Fibroblast of skin of scalp (primary cell): ENCODE data around the gene SLC35F4.
"Not testable (repeated sequence)": the region's sequence is repeated elsewhere in the genome, so short reads cannot be mapped to it uniquely, and the experiment has no call there.

Source experiments
- DNase-seq: peaks from one replicate; pipeline ENCODE4 v3.0.0-alpha.2; 2013

SLC35F4 gene

DNA sequence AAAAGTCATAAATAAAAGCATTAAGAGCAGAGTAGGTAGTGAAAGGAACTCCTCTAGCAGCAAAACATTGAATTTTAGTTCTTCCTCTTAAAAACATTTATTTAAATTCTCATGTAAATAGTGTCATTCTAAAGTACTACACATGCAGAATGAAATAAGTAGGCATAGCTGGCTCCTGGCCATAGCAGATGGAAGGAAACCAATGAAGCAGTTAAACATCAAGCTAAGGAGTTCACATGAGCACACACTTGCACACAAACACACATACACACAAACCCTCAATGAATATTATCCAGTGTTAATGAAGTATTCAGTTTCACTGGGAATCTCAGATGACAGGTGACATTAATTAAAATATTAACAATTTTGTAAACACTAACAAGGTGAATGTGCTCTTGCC, 69.3 kb downstream of the SLC35F4 start:
- no peak for DNase-seq

- DNase-seq, result peak; percentile 4
Observed at GRCh38 chr14:57785058-57785457, 80.8 kb downstream of the SLC35F4 start.

DNA sequence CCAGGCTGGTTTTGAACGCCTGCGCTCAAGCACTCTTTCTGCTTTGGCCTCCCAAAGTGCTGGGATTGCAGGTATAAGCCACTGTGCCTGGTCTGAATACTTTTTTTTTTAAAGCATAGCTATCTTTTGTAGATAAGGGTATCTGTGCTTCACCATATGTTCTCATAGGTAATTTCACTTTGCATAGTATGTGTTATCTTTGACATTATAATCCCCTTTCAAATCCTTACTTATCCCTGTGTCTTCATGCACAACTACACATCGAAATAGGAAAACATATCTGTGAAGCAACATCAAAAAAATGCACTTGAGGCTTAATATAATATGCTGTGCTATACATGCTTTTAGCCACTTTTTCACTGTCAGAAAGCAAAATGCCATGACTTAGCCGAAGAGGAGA, 94.1 kb downstream of the SLC35F4 start:
- DNase-seq, result no peak

DNA sequence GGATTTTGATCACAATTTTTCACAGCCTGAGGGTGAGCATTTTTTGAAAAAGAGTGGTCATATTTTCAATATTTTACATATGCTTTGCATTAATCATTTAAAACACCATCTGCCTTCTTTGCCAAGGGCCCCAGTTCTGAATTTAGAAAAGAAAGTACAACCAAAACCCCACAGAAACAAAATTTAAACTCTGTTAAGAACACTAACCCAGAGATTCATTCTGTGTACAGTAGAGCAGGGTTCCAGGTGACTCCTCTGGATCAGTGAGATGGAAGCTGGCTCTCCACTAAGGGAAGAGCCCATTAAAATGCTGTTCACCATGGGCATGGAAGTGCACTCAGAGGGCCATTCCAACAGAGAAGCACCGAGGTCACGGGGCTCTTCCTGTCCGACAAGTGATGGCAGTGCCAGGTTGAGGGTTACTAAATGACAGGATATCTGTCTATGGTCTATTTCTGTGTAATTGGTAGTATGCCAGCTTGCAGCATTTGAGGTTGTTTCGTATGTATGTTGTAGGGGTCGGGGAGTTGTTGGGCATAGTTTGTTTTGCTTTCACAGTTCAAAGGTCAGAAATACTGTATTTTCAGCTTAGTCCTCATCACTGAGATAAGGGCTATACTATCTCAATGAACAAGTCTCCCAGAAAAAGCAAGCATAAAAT, 95.9 kb downstream of the SLC35F4 start:
- no peak for DNase-seq

DNA sequence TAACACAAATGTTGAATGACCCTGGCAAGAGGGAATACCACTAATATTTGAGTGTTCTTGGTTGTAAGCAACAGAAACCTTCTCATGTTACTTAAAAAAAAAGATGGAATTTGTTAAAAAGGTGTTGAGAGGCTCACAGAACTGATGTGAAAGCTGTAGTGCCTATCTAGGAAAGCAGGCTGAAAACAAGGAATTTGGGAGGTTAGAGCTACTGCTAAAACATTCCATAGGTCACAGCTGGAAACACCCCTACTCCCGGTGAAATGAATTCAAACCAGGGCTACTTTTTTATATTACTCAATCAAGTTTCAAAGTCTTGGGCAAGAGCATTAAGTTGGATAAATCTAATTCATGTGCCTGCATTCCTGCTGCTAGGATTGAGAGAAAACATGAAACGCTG, 104.1 kb downstream of the SLC35F4 start:
- DNase-seq, result no peak

- no peak for DNase-seq
Observed at GRCh38 chr14:57760896-57761295, 105.0 kb downstream of the SLC35F4 start.

DNA sequence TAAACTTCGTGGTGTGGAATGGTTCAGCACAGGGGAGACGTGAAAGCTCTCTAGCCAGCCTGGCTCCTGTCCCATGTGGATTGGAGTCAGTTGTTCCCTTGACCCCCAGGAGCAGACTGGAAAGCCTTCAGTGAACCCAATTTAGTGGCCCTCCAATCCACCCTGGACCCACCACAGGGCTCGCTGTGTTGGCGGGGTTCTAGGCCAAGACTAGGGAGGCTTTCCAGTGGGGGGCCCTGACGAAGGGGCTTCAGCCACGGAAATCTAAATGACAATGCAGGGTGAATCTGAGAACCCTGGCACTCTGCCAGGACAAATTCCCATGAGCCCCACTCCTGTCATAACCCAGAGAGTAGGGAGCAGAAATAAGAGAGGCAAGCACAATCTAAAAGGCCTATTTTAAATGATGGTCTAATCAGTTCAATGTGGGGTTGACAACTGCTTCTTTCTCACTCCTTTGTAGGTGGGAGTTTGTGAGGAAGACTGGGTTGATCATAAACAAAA, 110.8 kb downstream of the SLC35F4 start:
- DNase-seq, result no peak

- no peak for DNase-seq
Observed at GRCh38 chr14:57754527-57754926, 111.4 kb downstream of the SLC35F4 start.

DNA sequence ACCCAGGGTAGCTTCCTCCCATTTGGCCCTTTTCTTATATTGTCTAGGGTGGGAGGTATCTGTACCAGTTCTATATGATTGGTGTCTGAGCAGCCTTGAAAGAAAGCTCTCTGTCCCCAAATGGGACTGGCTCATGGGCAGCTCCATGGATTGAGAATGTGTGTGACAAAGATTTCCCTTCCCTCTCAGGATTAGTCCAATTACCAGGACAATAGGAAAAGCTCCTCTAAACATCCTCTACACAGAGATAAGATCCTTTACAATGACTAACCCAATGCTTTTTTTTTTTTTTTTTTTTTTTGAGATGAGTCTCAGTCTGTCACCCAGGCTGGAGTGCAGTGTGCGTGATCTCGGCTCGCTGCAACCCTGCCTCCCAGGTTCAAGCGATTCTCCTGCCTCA, 112.1 kb downstream of the SLC35F4 start:
- DNase-seq, result no peak

DNA sequence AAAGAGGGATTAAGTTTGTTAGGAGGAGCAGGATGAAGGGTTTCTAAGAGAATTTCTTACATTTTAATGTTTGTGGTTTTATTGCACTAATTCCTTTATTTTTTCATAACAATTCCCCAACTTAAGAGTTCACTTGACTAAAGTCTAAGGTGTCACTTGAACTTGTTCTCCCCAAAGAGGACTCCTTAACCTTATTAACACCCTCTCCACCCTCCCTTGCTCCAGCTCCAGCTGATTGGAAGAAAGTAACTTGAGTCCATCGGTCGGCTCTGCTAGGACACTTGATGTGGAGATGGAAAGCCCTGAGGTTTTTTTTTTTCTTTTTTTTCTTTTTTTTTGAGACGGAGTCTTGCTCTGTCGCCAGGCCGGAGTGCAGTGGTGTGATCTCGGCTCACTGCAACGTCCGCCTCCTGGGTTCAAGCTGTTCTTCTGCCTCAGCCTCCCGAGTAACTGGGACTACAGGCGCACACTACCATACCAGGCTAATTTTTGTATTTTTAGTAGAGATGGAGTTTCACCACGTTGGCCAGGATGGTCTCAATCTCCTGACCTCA, 113.7 kb downstream of the SLC35F4 start:
- DNase-seq, result not testable (repeated sequence)

- no peak for DNase-seq
Observed at GRCh38 chr14:57751400-57751799, 114.5 kb downstream of the SLC35F4 start.

DNA sequence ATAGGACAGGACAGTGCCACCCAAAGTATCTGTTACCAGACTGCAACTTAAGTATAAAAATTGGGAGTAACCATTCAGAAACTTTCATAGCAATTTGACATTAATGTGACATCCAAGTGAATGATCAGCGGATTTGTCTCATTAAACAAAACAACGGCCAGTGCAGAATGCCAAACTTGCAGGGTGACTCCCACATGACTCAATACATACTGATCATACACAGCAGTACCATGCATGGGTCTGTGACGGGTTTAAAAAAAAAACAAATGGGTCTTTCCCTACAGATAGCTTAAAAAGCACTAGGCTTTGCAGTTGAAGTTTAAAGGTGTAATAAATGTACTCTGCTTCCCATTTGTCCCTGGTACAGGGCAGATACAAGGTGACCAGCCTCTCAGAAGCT, 116.6 kb downstream of the SLC35F4 start:
- peak; percentile 43 for DNase-seq

DNA sequence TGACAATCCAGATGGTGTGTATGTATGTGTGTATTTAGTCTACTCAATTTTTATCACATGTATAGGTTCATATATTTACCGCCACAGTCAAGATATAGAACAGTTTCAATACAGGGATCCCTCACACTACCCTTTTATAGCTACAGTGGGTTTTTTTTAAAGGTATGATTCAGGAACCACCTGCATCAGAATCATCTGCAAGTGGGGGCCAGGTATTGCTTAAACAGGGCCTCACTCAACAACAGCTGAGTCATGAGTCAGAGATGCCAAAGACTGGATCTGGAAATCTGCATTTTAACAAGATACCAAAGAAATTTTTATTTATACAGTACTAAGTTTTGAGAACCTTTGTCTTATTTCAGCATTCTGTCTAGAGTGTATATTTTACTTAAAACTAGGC, 117.6 kb downstream of the SLC35F4 start:
- DNase-seq, result no peak

DNA sequence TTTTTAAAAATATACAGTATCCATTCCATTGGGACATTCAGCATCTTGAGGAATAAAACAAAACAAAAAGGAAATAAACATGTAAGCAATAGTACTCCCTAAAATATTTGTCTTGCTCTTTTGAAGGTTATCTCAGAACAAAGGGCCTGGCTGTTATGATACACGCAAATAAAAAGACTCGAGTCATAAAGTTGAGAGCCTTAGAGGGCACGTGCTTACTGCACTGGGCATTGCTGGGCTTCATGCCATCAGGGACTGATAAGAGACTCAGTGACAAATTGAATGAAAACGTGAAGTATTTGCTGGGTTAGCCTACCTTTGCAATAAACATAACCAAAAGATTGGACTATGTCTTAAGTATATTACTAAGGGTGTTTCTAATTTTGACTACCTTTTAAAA, 118.9 kb downstream of the SLC35F4 start:
- no peak for DNase-seq

GRCh38 chr14:57746563-57746962, 119.3 kb downstream of the SLC35F4 start:
- DNase-seq, result no peak

DNA sequence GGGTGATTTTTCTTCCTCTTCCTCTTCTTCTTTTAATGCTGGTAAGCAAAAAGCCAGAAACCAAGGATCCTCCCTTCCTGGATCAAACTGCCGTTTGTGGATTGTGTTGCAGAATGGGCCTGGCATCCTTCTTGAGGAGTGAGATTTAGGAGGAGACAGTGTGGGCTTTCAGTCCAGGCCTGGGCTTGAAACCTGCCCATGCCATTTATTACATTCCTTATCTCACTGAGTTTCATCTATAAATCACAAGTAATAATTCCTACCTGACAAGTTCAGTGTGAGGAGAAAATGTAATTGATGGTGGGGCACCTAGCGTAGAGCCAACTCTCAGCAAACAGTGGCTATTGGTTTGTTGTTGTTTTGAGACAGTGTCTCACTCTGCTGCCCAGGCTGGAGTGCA, 126.4 kb downstream of the SLC35F4 start:
- DNase-seq, result no peak

- DNase-seq, result no peak
Observed at GRCh38 chr14:57737598-57737997, 128.3 kb downstream of the SLC35F4 start.

DNA sequence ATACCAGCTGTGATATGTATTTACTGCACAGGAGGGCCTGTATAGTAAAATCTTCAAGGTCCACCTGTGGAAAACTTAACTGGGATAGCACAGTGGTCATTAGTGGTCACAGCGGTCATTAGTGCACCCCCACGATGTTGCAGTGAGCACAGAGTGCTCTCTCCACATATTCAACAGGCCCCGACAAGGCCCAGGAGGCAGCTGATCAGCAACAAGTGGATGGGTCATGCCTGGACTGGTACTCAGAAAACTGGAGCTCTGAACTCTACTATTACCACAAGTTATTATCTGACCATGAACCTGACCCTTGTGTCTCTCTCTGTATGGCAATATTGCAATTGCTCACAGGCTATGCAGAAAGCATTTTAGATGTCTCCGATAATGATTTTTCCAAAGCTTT, 129.5 kb downstream of the SLC35F4 start:
- no peak for DNase-seq

GRCh38 chr14:57735276-57735675, 130.6 kb downstream of the SLC35F4 start:
- no peak for DNase-seq

- DNase-seq, result peak; percentile 64
Observed at GRCh38 chr14:57732463-57733285, 133.2 kb downstream of the SLC35F4 start.

DNA sequence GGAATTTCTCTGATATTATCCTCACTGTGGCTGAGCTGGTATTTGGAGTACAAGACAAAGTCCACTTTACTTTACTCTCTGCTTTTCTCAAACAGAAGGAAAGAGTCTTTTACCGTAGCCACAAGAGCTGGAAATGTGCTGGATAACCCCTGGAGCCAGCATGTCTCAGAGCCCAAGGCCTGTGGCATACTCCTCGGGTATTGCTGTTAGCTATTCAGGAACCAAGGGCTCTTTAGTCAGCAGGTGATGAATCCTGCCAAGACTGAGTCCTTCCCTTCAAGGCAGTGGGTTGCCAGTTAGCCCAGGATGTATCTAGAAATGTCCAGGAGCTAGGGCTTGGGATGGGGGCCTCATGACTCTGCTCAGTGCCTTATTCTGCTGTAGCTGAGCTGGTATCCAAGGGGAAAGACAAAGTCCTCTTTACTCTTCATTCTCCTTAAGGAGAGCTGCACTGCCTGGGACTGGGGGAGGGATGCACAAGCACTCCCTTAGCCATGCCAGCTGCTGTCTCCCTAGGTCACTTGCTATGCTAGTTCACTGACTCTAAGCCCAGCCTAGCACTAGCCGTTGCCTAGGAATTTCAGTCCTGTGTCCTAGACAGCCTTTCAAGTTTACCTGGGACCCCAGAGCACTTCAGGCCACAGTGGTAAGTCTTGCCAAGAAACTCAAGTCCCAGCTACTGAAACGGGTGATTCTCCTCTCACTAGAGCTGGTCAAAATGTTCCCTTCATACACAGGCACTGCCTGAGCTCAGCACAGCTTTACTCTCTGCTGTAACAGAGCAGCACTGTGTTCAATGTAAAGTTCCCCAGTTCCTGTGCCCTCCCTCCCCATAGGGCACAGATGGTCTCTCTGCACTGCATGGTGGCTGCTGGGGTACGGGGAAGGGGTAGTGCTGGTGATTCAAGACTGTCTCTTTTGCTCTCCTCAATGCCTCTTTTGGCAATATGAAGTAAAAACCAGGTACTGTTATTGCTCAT, 136.4 kb downstream of the SLC35F4 start:
- DNase-seq, result no peak

DNA sequence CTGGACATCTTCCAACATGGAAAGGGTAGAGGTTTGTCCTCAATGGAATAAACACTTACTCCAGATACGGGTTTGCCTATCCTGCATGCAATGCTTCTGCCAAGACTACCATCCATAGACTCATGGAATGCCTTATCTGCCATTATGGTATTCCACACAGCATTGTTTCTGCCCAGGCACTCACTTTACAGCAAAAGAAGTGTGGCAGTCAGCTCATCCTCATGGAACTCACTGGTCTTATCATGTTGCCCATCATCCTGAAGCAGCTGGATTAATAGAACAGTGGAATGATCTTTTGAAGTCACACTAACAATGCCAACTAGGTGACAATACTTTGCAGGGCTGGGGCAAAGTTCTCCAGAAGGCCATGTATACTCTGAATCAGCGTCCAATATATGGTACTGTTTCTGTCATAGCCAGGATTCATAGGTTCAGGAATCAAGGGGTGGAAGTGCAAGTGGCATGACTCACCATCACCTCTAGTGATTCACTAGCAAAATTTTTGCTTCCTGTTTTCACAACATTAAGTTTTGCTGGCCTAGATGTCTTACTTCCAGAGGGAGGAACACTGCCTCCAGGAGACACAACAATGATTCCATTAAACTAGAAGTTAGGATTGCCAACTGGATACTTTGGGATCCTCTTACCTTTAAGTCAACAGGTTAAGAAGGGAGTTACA, 140.4 kb downstream of the SLC35F4 start:
- DNase-seq, result peak; percentile 61
